ENCODE results near the gene CHD9.
"Not testable (repeated sequence)": the region's sequence is repeated elsewhere in the genome, so short reads cannot be mapped to it uniquely, and the experiment has no call there.

Gene CHD9

GRCh38 chr16:53290520-53290919 lies 235.7 kb downstream of the CHD9 start:
- DNase-seq, result no peak

- DNase-seq, result no peak
Observed at GRCh38 chr16:53291757-53292392, 237.1 kb downstream of the CHD9 start.

DNA sequence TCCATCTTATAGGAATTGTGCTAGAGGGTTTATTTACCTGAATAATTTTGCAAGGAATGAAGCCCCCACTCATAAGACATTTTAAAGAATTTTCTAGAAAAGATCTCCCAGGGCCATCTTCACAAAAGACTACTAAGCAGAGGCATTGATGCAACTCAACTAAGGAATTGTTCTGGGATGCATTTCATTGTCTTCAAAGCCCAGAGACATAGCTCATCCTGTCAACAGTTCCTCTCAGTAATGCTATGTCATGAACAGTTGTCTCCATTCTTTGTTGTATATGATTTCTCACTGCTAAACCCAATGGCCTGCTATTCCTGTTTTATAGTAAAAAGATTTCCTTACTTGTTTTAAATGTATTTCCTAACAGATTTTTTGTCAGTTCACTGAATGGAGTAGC lies 242.7 kb downstream of the CHD9 start:
- DNase-seq, result no peak

GRCh38 chr16:53304334-53304733 lies 249.5 kb downstream of the CHD9 start:
- DNase-seq, result no peak

GRCh38 chr16:53305743-53306142 lies 251.0 kb downstream of the CHD9 start:
- DNase-seq, result no peak

GRCh38 chr16:53309457-53309856 lies 254.7 kb downstream of the CHD9 start:
- DNase-seq, result no peak

GRCh38 chr16:53320992-53321391 lies 266.2 kb downstream of the CHD9 start:
- no peak for DNase-seq

- no peak for DNase-seq
Observed at GRCh38 chr16:53323924-53324323, 269.1 kb downstream of the CHD9 start.

- not testable (repeated sequence) for DNase-seq
Observed at GRCh38 chr16:53330991-53331390, 276.2 kb downstream of the CHD9 start.

DNA sequence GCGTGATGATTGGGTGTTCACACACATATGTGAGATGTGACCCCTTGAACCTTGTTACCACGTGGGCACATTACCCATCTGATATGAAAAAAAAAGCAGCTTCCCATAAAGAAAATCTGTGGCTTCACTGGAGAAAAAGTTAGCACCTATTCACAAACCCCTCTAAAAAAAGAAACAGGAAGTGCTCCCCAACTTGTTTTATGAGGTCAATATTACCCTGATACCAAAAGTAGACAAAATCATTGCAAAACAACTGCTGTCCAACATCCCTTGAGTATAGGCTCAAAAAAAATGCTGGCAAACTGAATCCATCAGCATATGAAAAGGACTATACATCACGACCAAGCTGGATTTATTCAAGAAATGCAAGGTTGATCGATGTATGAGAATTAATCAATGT lies 279.8 kb downstream of the CHD9 start:
- DNase-seq, result no peak

- no peak for DNase-seq
Observed at GRCh38 chr16:53337294-53337693, 282.5 kb downstream of the CHD9 start.

- DNase-seq, result no peak
Observed at GRCh38 chr16:53341792-53342191, 287.0 kb downstream of the CHD9 start.

DNA sequence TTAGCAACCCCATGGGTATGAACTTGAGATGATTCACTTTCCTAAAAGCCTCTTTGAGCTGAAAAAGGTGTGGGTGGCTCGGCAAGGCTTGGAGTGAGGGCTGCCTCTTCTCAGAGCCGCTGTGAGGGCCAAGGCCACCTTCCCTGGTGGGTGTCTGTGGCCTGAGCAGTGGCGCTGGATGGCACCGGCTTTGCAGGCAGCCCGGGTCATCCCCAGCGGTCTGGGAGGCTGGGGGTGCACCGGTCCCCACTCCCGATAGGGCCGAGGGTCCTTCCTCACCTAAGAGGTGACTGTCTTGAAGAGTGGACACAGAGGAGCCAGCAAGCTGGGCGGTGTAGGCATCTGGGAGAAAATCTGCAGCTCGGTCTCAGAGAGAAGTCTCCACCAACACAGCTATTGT lies 300.3 kb downstream of the CHD9 start:
- DNase-seq, result no peak

- no peak for DNase-seq
Observed at GRCh38 chr16:53356478-53357207, 301.9 kb downstream of the CHD9 start.

DNA sequence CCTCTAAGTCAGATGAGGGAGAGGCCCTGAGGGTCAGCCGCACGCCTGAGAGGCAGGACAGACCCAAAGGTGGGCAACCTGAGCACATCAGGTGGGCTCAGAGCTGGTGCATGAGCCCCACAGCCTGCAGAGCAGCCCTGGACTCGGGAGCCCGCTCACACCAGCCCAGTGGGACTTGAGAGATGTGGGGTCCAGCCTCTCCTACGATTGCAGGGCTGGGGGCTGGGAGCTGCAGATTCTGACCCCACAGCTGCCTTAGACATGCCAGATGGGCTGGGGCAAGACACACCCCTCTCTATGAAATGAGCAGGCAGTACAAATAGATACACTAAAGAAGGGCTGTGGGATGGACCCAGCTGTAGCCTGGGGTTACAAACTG lies 302.4 kb downstream of the CHD9 start:
- DNase-seq, result no peak

- no peak for DNase-seq
Observed at GRCh38 chr16:53357955-53358354, 303.2 kb downstream of the CHD9 start.

- DNase-seq, result peak in 1 of 3 experiments; percentile 8
Observed at GRCh38 chr16:53358884-53359283, 304.1 kb downstream of the CHD9 start.

- DNase-seq, result no peak
Observed at GRCh38 chr16:53369921-53370320, 315.1 kb downstream of the CHD9 start.

DNA sequence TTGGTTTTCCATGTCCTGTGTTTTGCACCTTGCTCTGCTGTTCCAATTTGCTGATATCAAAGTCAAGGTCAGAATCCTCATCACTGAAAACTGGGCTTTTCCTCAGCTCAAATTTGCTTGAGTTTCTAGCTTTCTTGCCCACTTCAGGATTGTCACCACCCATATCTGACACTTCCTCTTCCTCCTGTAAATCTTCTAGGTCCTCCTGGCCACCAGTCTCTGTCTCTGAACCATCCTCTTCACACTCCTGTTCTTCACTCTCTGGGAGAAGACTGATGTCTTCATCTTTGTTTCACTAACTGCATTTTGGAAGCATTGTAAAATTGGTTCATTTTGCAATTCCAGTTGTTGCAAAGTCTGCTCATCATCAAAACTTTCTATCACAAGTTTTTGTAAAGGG lies 316.0 kb downstream of the CHD9 start:
- no peak for DNase-seq

DNA sequence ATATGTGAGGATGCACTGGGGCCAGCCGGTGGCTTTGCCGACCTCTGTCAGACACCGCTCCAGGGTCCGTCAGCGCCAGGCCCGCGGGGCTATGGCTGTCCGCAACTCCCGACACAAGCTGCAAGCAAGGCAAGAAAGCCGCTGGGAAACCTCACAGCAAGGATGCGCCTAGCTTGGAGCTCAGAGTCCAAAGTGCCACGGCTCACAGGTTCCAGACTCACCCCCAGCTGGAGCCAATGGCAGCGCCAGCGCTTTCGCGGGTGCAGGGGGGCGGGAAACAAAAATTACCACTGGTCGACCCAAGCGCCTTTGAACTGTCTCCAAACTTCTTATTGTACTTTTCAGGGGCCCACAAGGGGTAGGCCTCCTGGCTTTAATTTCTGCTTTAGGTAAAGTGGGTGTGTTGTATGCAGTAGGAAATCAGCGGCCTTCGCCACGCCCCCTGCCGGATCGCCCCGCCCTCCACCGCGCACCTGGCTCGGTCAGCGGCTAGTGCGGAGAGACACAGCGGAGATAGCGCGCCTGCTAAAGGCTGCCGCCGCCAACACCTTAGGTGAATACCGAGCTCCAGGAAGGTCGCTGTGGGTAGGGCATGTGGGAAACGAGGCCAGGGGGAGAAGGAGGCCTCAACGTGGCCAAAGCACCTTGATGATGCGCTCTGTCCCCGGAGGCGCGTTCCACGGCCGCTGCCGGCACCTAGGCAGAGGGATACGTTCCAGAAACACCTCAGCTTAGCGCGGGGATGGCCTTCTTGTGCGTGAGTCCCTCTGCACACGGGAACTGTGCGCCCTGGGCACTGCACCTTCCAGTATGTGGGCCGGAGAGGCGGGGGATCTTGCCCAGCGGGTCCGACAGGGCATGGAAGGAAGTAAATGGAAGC lies 318.4 kb downstream of the CHD9 start:
- peak; percentile 55 to 72 (median 56) for DNase-seq

GRCh38 chr16:53374800-53375199 lies 320.0 kb downstream of the CHD9 start:
- DNase-seq, result no peak

DNA sequence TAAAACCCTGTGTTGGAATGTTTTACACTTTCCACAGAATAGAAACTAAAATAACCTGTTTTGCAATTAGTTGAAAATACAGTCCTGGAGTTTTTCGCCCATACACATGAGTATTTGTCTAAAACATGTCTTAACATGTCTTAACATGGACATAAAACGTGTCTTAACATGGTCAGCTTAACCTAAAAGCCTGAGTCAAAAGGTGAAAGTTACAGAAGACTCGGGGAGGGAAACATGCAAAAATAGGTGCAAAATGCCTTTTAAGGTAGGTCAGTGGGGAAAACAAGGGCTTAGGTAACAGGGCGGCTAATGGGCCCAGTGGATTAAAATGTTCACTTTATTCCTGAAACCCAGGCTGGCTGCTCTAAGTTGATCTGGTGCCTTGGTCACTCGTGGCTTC lies 323.3 kb downstream of the CHD9 start:
- DNase-seq, result no peak
